Astrocyte (in vitro differentiated cells and primary cell): ENCODE measurements around the gene BOLA2B.
"Not testable (repeated sequence)": the region's sequence is repeated elsewhere in the genome, so short reads cannot be mapped to it uniquely, and the experiment has no call there.

ENCODE experiments used
- EZH2 ChIP-seq: IDR thresholded peaks from 2 replicates; pipeline ENCODE4 v1.6.1; 2012; ENCODE audit warnings: mild to moderate bottlenecking, low read length, inconsistent platforms; ENCODE audit not compliant: insufficient read depth
- TF ChIP-seq, protein P1 (sequence below): IDR thresholded peaks from 2 replicates; pipeline ENCODE4 v1.5.1; 2011; ENCODE audit warnings: low read depth, mild to moderate bottlenecking, inconsistent platforms, low read length, moderate library complexity; ENCODE audit not compliant: insufficient read depth

DNA sequence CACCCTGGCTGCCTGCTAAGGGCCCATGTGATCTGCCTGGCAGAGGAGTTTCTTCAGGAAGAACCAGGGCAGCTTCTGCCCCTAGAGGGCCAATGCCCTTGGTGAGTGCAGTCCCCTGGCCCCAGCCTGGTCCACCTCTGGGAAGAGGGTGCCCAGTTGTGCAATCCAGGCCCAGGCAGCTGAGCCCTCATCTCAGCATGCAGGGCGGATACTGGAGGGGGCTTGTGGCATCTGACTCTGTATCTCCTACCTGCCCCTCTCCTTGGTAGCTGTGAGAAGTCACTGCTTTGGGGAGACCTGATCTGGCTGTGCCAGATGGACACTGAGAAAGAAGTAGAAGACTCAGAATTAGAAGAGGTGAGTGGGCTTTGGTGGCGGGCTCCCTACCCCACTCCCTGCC lies 3.5 kb upstream of the BOLA2B start:
- TF ChIP-seq, protein P1, sequence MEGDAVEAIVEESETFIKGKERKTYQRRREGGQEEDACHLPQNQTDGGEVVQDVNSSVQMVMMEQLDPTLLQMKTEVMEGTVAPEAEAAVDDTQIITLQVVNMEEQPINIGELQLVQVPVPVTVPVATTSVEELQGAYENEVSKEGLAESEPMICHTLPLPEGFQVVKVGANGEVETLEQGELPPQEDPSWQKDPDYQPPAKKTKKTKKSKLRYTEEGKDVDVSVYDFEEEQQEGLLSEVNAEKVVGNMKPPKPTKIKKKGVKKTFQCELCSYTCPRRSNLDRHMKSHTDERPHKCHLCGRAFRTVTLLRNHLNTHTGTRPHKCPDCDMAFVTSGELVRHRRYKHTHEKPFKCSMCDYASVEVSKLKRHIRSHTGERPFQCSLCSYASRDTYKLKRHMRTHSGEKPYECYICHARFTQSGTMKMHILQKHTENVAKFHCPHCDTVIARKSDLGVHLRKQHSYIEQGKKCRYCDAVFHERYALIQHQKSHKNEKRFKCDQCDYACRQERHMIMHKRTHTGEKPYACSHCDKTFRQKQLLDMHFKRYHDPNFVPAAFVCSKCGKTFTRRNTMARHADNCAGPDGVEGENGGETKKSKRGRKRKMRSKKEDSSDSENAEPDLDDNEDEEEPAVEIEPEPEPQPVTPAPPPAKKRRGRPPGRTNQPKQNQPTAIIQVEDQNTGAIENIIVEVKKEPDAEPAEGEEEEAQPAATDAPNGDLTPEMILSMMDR, result not testable (repeated sequence)
- TF ChIP-seq EZH2, result not testable (repeated sequence)
